ENCODE measurements around the gene ZNF207.
"Not testable (repeated sequence)": the region's sequence is repeated elsewhere in the genome, so short reads cannot be mapped to it uniquely, and the experiment has no call there.

The ZNF207 gene

DNA sequence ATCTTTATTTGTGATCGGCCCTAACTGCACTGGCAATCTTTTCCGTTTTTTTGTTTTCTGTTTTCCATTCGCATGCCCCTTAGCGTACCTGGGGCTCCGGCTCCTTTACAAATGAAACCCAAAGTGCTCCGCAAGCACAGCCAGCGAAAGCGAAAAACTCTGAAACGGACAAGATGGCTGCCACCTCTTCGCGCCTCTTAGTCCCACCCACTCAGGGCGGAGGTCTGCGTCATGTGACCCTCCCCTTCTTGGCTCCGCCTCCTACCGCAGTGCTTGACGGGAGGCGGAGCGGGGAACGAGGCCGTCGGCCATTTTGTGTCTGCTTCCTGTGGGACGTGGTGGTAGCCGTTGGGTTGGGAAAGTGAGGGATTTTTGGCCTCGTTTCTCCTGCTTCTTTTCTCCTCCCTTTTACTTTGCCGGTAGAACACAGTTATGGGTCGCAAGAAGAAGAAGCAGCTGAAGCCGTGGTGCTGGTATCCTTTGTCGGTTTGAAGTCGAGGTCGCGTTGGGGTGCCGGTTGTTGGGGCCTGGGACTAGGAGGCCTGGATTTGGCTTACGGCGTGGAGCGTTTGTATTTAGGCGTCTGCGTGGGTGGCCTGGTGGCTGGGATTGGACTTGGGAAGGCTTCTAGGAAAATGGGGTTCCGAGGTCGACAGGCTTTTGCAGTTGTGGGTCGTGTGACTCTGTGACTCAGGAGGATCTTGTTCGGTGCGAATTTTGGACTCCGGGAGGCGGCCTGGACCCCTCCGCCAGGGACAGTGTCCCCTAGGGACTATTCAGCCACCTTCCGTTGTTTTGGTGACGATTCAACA is at the start of gene ZNF207:
ZNF207 (plus strand) TSS at position 304 of the 812 bp plus-strand sequence; CDS start at position 433, 129 bp downstream.
- DNase-seq: peak; percentile 93

GRCh38 chr17:32302037-32302436 is 47.9 kb upstream of the ZNF207 start:
- DNase-seq: no peak

DNA sequence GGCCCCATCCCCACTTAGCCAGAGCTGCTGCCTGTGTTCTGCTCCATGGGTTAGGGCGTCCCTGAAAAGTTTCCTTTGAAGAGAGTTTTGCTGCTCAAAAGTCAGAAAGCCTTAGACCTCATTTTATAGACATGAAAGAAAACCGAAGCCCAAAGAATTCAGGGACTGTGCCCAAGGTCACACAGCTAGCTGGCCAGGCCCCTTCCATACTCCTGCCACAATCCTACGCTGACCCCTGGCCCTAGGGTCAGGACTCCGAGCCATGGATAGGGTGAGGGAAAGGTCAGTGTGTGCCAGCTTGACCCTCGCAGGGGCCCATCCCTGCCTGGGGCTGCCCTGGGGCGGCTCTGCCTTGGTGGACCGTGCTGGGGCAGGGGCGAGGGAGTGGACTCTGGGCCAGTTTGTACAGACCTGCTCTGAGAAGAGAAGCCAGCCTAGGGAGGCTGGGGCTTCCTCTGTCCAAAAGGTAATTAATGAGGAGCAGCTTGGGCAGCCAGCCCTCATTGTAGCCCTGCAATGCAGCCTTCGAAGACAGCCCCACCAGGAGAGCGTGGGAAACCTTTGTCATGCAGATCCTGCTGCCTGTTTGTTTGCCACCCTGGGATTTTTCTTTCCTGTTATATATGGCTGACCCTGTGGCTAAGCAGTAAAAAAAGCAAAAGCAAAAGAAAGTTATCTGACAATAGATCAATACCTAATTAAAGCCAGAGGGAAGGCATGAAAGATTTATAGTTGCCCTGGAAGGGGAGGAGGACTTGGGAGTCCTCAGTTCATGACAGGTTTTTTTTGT is 46.9 kb upstream of the ZNF207 start:
- peak in 1 of 2 experiments; percentile 7 for DNase-seq

- peak; percentile 21 to 26 for DNase-seq
These were observed 46.1 kb upstream of the ZNF207 start for GRCh38 chr17:32303781-32304288.

GRCh38 chr17:32305049-32305448 is 44.9 kb upstream of the ZNF207 start:
- DNase-seq: no peak

- peak in 1 of 2 experiments; percentile 43 for DNase-seq
These were observed 42.3 kb upstream of the ZNF207 start for GRCh38 chr17:32307658-32308057.

- DNase-seq: no peak
These were observed 38.9 kb upstream of the ZNF207 start for GRCh38 chr17:32311028-32311536.

- DNase-seq: no peak
These were observed 35.3 kb upstream of the ZNF207 start for GRCh38 chr17:32314636-32315035.

DNA sequence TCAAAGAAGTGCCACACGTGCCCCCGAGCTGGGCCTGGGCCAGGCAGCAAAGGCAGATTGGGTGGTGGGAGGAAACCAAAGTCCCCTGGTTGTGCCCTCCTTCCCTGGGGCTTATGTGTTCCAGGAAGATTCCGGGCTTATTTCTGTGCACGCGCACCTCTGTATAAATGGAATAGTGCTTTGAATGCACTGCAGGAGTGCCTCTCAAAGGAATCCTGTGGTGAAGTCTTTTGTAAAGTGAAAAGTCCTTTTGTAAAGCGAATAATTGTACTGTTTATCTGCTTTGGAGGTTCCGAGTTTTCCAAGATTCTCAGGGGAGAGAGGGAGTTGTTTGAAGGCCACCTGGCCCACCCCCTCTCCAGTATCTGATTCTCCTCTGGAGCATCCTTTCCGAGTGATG is 34.8 kb upstream of the ZNF207 start:
- DNase-seq: no peak

- not testable (repeated sequence) for DNase-seq
These were observed 33.3 kb upstream of the ZNF207 start for GRCh38 chr17:32316653-32317052.

- DNase-seq: no peak
These were observed 32.6 kb upstream of the ZNF207 start for GRCh38 chr17:32317353-32317752.

DNA sequence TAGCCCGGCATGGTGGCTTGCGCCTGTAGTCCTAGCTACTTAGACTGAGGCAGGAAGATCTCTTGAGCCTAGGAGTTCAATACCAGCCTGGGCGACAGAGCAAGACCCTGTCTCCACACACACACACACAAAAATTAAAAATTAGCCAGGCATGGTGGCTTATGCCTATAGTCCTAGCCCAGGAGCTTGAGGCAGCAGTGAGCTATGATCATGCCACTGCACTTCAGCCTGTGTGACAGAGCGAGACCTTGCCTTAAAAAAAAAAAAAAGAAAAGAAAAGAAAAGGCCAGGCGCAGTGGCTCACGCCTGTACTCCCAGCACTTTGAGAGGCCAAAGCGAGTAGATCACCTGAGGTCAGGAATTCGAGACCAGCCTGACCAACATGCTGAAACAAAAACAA is 31.9 kb upstream of the ZNF207 start:
- DNase-seq: no peak

DNA sequence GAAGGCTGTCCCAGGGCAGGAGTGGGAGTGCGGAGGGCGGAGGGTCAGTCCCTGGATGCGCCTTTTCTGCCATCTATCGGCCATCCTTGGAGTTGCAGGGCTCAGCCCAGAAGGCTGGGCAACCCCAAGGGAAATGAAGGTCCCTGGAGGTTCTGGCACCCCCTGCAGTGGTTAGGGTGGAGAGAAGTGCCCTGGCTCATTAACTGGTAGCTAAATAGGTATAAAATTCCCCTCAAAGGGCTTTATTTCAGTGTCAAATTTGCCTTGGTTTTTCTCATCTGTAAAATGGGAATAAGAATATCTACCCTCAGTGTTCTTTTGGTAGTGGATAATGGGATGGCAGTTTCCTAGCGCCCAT is 30.4 kb upstream of the ZNF207 start:
- peak; percentile 46 to 50 for DNase-seq

DNA sequence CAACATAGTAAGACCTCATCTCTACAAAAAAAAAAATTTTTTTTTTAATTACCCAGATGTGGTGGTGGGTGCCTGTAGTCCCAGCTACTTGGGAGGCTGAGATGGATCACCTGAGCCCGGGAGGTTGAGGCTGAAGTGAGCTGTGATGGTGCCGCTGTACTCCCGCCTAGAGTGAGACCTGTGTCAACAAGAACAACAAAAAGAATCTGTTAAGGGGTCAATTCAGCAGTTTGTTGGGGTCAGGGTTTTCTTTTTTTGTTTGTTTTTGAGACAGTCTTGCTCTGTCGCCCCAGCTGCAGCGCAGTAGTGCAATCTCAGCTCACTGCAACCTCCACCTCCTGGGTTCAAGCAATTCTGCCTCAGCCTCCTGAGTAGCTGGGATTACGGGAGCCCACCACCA is 29.9 kb upstream of the ZNF207 start:
- not testable (repeated sequence) for DNase-seq

DNA sequence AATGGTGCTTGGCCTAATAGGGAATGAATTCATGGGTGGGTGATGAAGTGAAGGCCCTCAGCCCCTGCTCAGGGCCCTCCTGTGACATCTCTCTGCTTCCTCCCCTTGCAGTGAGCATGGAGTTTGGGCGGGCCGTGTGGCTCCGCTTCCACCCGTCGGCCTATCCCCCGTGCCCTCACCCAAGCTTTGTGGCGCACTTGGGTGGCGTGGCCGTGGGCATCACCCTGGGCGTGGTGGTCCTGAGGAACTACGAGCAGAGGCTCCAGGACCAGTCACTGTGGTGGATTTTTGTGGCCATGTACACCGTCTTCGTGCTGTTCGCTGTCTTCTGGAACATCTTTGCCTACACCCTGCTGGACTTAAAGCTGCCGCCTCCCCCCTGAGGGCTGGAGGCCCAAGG is 29.1 kb upstream of the ZNF207 start:
- no peak for DNase-seq

- DNase-seq: no peak
These were observed 26.9 kb upstream of the ZNF207 start for GRCh38 chr17:32323046-32323445.

DNA sequence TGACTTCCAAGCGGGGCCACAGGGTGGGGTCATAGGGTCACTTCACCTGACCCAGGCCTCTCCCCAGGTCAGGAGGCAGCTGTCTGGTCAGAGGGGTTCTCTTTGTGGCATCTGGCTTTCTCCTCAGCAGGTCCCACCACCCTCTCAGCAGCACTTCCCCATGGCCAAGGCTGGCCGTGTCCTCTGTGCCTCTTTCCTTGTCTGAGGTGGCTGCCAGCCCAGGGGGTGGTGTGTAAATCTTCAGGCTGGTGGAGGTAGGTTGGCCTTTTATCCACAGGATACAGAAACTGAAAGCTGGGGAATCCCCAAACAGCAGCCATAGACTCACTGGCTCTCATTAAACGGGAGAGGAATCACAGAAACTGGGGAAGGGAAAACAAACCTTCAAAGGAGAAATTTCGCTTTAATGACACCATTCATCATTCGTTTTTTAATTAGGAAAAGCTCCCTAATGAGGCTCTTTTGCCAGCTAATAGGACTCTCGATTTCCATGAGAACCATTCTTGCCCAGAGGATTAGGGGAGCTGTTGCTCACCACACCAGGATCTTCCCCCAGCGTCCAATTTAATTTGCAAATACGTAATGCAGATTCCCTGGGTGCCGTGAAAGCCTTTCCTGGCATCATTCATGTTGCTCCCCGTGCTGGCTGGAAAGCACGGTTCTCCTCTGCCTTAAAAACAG is 26.0 kb upstream of the ZNF207 start:
- DNase-seq: peak in 1 of 2 experiments; percentile 24

- no peak for DNase-seq
These were observed 22.0 kb upstream of the ZNF207 start for GRCh38 chr17:32327911-32328310.

DNA sequence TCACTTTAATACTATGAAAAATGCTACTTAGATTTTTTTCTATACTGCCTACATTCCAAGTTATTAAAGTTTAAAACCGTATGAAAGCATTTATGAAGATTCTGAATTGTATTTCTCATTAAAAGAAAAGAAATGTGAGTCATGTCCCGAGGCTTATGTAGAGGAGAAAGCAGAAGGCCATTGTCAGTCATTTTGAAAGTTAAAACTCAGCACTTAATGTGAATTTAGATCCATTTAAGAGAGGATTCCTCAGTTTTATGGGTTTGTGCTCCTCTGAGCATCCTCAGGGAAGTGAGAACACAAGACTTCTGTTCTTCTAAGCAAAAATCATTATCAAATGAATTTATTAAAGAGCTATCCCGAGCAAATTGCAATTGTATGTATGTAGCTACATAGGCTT is 19.8 kb upstream of the ZNF207 start:
- no peak for DNase-seq

GRCh38 chr17:32331243-32332040 is 18.5 kb upstream of the ZNF207 start:
- no peak for DNase-seq

DNA sequence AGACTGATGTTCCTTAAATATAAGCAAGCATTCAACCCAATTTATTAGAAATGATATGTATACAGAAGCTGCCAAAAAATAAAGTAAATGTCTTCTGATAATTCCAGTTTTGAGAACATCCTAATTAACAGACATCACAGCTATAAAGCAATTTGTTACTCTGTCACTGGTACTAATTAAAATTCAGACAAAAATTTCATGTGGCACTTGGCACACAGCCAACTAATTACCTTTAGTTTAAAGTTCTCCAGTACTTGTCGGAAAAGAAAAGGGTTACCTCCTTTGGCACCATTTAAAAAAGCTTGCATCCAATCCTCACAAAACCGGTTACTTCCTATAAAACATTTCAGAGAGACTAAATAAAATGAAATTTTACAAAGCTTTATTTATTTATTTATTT is 16.8 kb upstream of the ZNF207 start:
- DNase-seq: no peak

DNA sequence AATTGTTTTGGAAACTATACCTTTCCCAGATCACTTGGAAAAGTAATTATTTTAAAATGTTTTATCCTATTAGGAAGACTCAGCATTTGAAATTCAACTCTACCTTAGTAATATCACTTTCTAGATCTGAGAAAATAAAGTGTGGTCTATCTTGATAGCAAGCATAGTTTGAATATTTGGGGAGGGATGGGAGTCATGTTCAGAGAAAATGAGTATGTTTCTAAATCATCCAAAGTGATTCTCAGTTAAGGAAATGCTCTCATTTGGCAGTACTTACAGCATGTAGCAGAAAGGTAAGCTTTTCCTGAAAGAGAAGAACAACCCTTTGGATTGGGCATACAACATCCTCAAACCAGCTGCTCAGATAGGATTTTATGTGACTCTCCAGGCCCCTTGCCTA is 14.9 kb upstream of the ZNF207 start:
- DNase-seq: no peak

Data from NCI-H2081 (cell line).